NCI-H2029 treated with DMSO at 0.1 percent for 48 hours (cell line): Measurements from ENCODE around the gene EFS.
"Not testable (repeated sequence)": the region's sequence is repeated elsewhere in the genome, so short reads cannot be mapped to it uniquely, and the experiment has no call there.

ENCODE experiments used
- DNase-seq: peaks from one replicate; lab custom pipeline; 2025; lab: John Stamatoyannopoulos, UW

Gene EFS

DNA sequence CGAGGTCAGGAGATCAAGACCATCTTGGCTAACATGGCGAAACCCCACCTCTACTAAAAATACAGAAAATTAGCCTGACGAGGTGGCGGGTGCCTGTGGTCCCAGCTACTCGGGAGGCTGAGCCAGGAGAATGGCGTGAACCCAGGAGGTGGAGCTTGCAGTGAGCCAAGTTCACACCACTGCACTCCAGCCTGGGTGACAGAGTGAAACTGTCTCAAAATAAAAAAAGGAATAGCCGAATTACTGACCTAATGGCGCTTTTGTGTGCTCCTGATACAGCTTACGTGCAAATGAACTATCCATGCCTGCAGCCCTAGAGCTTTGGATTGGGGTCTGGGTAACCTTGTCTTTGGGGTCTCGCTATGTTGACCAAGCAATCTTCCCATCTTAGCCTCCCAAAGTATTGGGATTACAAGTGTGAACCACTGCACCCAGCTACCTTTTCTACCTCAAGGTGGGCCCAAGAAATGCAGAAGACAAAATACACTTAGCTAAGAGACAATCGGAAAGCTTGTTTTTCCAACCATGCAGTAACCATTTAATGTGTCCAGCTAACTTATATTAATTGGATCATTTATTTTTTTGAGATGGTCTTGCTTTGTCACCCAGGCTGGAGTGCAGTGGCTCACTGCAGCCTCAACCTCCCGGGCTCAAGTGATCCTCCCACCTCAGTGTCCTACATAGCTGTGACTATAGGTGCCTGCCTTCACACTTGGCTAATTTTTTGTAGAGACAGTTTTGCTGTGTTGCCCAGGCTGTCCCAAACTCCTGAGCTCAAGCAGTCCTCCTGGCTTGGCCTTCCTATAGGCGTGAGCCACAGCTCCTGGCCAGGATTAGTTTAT, 38.3 kb downstream of the EFS start:
- DNase-seq = no peak

DNA sequence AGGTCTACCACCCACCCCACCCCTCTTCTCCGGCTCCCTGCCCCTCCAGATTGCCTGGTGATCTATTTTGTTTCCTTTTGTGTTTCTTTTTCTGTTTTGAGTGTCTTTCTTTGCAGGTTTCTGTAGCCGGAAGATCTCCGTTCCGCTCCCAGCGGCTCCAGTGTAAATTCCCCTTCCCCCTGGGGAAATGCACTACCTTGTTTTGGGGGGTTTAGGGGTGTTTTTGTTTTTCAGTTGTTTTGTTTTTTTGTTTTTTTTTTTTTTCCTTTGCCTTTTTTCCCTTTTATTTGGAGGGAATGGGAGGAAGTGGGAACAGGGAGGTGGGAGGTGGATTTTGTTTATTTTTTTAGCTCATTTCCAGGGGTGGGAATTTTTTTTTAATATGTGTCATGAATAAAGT, 39.2 kb downstream of the EFS start:
- DNase-seq = not testable (repeated sequence)

DNA sequence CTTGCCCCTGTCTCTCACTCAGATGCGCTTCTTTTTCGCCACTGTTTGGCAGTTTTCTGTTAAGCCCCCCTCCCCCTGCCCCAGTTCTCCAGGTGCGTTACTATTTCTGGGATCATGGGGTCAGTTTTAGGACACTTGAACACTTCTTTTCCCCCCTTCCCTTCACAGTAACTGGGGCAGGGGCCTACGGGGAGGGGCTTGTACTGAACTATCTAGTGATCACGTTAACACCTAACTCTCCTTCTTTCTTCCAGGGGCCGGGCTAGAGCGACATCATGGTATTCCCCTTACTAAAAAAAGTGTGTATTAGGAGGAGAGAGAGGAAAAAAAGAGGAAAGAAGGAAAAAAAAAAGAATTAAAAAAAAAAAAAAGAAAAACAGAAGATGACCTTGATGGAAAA, 40.0 kb downstream of the EFS start:
- DNase-seq = no peak

DNA sequence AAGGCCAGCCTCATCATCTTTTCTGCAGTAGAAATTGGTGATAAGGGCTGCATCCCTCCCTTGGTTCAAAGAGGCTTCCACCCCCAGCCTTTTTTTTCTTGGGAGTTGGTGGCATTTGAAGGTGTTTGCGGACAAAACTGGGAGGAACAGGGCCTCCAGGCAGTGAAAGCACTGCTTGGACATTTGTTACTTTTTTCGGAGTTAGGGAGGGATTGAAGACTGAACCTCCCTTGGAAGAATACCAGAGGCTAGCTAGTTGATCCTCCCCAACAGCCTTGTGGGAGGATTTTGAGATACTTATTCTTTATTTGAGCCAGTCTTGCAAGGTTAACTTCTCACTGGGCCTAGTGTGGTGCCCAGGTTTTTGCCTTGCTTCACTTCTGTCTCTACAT, 40.5 kb downstream of the EFS start:
- DNase-seq = no peak

DNA sequence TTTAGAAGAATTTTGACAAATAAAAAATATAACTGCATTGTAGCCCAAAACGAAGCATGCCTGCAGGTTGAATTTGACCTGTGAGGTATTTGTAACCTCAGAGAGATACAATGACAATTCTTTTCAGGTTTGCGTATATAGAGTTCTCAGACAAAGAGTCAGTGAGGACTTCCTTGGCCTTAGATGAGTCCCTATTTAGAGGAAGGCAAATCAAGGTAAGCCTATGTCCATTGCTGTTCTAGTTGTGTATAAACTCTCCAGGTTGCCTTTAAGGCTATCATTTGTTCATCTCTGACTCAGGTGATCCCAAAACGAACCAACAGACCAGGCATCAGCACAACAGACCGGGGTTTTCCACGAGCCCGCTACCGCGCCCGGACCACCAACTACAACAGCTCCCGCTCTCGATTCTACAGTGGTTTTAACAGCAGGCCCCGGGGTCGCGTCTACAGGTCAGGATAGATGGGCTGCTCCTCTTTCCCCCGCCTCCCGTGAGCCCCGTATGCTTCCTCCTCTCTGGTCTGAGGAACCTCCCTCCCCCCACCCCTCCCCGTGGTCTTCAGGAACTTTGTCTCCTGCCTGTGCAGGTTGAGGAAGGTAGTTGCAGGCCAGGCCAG, 41.0 kb downstream of the EFS start:
- no peak for DNase-seq

- no peak for DNase-seq
Observed at GRCh38 chr14:23322568-23323517, 42.1 kb downstream of the EFS start.

DNA sequence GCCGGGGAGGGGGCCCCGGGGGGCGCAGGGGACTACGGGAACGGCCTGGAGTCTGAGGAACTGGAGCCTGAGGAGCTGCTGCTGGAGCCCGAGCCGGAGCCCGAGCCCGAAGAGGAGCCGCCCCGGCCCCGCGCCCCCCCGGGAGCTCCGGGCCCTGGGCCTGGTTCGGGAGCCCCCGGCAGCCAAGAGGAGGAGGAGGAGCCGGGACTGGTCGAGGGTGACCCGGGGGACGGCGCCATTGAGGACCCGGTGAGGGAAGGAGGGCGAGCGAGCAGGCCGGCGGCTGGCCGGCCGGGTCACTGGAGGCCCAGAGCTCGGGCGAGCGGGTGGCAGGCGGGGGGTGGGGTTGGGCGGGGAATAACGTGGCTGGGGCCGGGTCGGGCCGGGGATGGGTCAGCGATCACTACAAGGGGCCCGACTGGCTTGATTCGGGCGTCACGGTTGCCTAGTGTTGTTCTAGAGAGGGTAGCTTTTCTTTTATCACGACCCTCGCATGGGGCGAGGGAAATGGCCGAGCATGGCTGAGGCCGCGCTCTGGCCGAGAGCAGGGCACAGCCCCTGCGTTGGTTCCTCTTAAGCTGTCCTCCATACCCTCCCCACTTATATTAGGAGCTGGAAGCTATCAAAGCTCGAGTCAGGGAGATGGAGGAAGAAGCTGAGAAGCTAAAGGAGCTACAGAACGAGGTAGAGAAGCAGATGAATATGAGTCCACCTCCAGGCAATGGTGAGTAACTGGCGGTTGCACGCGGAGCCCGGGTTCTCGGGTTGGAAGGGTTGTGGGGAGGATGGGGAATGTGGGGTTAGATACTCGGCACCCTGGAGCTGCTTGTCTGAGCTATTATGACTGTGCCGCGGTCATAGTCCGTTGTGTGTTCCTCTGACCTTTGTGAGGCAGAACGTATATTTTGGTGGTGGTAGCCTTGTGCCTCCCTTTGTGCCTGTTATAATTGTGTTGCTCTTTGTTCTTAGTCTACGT, 43.1 kb downstream of the EFS start:
- peak; percentile 97 for DNase-seq

DNA sequence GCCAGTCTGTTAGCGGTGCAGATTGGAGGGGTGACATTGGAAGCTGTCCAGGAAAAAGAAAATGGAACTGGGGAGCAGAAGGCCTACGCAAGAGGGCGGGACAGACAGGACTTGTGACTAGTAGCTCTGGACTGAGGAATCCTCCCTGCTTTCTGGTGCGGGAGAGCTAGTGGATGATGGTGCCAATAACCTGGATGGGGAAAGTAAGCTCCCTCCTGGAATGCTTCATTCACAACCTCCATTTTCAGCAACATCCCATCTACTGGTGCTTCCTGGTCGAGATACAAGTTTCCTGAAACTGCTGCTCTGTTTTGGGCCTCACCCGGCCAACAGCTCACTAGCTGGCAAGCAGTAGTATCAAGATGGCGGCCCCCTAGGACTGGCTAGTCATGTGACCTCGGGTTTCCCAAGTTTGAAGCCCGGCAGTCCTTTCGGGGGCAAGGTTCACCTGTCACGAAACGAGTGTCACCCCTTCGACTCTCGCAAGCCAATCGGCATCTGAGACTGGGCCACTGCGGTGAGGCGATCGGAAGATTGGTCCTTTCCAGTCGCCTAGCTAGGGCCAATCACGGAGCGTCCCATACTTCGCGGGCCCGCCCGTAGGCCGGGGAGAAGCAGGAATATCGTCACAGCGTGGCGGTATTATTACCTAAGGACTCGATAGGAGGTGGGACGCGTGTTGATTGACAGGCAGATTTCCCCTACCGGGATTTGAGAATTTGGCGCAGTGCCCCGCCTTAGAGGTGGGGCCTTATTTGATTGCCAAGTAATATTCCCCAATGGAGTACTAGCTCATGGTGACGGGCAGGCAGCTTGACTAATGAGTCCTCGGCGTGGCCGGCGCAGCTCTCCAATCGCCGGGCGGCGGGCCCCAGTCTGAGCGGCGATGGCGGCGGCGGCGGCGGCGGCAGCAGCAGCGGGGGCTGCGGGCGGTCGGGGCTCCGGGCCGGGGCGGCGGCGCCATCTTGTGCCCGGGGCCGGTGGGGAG, 44.1 kb downstream of the EFS start, which contains the start of gene PABPN1:
Gene PABPN1, plus strand, starts transcription at position 874 of the 988 bp plus-strand sequence. Its CDS starts 13 bp downstream, at position 887.
- peak; percentile 100 for DNase-seq

DNA sequence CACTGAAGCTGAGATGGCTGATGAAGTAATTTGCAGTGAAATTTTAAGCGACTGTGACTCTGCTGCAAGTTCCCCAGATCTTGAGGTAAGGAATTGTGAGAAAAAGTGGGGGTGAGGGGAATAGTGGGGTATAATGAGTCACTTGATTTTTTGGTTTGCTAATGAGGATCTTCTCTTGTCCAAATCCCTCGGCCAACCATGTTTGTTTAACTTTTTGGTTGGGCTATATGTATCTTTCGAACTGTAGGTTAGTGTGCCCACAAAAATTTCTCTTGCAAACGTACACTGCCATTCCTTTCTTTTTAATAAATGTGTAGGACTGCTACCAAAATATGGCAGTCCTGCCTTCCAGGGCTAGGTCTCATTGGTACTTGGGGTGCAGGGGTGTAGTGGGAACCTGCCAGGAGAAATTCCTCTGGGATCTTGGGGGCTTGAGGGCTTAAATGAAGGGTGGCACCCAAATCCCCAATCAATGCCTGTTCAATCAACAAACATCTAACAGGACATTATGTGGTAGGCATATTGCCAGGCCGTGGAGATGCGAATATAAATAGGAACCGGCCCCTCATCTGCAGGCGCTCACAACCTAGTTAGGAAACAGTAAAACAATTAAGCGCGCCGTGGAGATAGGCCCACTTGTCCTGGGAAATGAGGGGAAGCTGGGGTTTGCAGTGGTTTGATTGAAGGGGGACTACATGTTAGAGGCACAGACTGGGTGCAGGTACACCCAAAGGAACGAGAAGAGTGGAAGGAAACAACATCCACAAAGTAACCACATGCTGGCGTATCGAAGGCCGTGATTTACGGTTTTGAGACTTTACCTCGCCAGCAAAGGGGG, 45.0 kb downstream of the EFS start:
- DNase-seq = no peak

- DNase-seq = no peak
Observed at GRCh38 chr14:23316300-23316699, 48.7 kb downstream of the EFS start.

GRCh38 chr14:23310546-23310945, 54.4 kb downstream of the EFS start:
- no peak for DNase-seq

GRCh38 chr14:23308721-23309445, 56.1 kb downstream of the EFS start:
- no peak for DNase-seq

DNA sequence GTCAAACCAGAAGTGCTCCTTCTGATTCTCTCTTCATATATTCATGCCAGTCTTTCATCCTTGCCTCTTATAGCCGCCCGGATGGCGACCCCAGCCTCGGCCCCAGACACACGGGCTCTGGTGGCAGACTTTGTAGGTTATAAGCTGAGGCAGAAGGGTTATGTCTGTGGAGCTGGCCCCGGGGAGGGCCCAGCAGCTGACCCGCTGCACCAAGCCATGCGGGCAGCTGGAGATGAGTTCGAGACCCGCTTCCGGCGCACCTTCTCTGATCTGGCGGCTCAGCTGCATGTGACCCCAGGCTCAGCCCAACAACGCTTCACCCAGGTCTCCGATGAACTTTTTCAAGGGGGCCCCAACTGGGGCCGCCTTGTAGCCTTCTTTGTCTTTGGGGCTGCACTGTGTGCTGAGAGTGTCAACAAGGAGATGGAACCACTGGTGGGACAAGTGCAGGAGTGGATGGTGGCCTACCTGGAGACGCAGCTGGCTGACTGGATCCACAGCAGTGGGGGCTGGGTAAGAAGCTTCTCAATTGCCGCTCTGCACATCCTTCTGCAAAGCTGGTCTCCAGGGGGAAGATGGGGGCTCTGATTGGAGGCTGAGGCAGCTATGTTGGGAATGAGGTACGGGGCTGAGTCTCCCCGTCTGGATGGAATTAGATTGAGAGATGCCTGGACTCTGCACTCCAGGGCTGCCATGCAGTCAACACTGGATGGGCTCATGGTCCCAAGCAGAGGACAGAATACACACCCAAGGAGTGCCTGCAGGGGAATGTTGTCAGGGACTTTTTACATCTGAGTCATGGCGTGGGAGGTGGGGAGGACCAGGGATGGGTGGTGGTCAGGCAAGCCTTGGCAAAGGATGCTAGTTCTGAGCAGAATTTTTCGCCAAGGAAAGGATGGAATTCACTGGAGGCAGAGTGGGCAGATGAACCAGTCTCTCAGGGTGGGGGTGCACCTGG, 57.0 kb downstream of the EFS start:
- no peak for DNase-seq

- no peak for DNase-seq
Observed at GRCh38 chr14:23307146-23307530, 57.8 kb downstream of the EFS start.

GRCh38 chr14:23306412-23307145, 58.4 kb downstream of the EFS start, which contains the start of gene BCL2L2:
Gene BCL2L2 (plus strand): TSS chr14:23306833. CDS start chr14:23307768, 935 bp downstream.
- DNase-seq = peak; percentile 100
